22Rv1 (cell line): ENCODE results near the gene ARHGAP45.

Experiments
- CTCF ChIP-seq: fragments of 450-650 bp; IDR thresholded peaks from 2 replicates; pipeline ENCODE4 v1.5.1; 2017; ENCODE audit warnings: mild to moderate bottlenecking
- ZFX ChIP-seq: fragments of 450-650 bp; IDR thresholded peaks from 2 replicates; pipeline ENCODE4 v1.6.1; 2017; ENCODE audit warnings: antibody characterized with exemption, borderline replicate concordance

DNA sequence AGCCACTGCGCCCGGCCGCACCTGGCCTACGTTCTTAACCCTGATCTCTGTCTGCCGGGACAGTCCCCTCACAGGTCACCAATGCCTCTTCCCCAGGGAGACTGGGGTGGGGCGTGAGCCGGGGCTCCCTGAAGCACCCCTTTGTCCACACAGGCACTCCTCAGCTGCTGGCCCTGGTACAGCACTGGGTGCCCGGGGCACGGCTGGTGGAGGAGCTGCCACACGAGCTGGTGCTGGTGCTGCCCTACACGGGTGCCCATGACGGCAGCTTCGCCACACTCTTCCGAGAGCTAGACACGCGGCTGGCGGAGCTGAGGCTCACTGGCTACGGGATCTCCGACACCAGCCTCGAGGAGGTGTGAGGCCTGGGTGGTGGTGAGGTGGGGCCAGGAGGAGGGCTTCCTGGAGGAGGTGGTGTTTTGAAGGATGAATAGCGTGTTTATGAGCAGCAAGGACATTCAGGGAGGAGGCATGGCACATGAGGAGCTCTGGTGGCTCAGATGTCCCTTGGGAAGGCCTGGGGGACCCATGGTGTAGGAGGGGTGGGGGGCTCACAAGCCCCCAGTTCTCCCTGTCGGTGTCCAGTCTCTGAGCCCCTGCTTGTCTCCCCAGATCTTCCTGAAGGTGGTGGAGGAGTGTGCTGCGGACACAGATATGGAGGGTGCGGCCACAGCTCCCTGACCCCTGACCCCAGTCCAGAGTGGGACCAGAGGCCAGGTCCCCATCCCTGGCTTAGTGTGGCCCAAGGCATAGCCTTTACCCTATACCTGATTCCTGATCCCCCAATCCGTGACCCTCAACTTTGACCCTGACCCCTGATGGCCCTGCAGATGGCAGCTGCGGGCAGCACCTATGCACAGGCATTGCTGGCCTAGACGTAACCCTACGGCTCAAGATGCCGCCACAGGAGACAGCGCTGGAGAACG, 13.5 kb upstream of the ARHGAP45 start:
- no peak for TF ChIP-seq CTCF
- TF ChIP-seq ZFX: no peak
